Amygdala (tissue), 56 donors: ENCODE data around the gene ZNF469.
"Not testable (repeated sequence)": the region's sequence is repeated elsewhere in the genome, so short reads cannot be mapped to it uniquely, and the experiment has no call there.

ENCODE experiments used
- DNase-seq, 56 donors: peaks; one replicate each; lab custom pipeline; 2025; lab: John Stamatoyannopoulos, UW

Gene ZNF469

DNA sequence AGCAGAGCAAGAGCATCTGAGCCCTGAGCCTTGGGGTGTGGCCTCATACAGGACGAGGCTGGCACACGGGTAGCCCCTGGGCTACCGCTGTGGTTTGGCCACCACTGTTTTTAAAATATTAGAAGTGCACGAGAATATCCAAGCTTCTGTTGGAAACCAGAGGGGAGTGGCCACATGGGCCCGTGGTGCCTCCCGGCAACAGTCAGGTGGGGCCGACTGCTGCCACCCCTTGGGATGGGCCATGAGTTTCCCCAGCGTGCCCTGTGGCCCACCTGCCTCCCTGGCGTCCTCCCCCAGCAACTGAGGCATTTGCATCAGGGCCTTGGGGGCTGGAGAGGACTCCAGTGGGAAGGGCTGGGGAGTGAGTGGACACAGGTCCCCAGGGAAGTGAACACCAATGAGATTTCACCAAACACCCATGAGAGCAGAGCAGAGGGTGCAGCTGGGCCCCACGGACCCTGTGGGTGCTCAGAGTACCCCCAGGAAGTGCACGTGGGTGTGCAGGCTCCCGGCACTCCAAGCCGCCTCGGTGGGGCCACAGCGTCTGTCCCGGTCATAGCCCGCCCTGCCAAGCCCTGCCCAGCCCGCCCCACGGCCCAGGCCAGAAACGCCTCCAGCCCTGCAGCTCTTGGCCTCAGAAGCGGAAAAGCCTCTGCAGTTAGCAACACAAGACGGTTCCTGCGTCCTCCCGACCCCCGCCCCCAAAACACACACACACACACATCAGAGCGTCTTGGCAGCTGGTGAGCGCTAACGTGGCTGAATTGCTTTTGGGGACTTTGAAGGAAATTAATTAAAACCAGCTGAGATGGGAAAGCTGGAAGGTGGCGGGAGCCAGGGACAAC lies 22.7 kb downstream of the ZNF469 start:
- DNase-seq = peak in 12 of 56 donors; percentile 4 to 61 (median 30)

DNA sequence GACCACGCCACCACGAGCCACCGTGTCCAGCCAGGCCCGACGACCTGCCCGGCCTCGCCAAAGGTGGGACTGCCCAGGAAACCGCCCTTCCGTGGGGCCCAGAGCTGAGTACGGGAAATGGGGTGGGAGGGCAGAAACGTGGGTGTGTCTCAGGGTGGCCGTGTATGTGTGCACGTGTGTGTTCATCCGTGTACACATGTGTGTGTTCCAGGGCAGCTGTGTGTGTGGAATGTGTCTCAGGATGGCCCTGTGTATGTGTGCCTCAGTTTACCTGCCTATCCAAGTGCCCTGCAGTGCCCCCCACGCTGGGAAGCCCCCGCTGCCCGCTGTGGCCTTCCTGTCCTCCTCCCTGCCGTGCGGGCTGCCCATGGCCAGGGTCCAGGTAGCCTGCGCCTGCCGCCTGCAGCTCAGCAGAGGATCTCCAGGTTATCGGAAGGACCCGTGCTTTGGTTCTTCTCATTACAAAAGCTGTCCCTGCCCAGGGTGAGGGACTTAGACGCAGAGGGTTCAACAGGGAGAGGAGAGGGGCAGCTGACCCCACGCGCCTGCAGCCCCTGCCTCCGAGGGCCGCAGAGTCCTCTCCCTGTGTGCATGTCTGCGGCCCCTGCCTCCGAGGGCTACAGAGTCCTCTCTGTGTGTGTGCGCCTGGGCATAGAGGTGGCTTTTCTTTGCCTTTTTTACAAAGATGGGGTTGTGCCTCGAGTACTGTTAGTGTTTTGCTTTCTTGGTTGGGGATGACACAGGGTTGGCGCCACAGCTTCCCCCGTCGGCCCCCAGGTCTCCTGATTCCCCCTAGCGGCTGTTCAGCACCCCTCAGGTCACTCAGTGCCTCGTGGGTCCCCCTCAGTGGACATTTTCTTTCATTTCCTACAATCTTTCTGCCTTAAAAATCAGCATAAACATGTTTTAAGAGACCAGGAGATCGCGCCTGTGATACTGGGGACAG lies 23.6 kb downstream of the ZNF469 start:
- DNase-seq = peak in 2 of 56 donors; percentile 11 to 22

DNA sequence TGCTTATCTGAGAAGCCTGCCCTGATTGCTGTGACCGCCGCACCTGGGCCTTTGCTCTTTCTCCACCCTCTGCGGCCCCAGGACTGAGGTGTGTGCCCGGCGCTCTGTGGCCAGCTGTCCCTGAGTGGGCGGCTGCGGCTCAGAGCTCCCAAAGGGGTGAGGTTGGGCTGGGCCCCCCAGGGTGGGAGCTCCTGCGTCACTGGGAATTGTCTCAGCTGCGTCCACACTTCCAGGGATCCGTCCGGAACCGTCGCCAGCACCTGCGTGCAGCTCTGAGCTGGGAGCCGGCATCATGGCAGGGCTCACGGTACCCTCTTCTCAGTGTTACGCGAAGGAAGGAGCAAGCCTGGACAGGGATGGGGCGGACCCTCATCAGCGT lies 24.3 kb downstream of the ZNF469 start:
- DNase-seq = no peak

DNA sequence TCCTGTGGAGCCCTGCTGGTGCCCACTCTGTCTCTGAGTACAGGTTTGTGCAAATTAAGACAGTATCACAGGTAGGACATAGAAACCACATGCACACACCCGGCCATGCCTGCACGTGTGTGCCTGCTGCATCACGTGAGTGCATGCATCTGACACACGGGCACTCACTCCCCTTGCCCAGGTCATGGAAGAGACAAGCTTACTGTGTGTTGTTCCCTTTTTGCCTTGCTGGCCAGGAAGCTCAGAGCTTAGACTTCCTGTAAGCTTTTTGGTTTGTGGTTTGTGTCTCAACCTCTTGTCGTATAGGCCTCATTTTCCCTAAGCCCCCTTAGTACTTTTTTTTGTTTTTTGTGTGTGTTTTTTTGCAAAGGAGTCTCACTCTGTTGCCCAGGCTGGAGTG lies 25.0 kb downstream of the ZNF469 start:
- no peak for DNase-seq

DNA sequence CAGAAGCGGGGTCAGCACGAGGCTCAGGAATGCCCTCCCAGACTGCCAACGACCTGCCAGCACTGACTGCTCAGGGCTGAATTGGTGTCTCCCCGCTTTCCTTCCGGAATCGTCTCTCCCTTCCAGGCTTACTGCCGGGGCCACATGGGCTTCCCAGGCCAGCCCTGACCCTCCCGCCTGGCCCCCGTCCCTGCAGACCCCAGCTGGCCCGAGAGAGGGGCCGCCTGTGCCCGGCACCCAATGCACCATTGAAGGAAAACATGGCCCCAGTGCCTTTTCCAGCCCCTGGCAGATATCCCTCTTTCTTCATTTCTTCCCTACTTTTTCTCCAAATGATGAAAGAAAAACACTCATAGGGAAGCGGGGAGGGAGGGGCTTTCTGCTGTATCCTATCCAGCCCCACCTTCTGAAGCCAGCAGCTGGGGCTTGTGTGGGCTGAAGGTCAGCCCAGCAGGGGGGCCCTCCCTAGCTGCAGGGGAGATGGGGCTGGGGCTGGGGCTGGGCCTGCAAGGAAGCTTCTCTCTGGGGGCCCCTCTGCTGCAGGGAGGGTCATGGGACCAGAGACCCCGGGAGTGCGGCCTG lies 25.9 kb downstream of the ZNF469 start:
- DNase-seq = no peak

DNA sequence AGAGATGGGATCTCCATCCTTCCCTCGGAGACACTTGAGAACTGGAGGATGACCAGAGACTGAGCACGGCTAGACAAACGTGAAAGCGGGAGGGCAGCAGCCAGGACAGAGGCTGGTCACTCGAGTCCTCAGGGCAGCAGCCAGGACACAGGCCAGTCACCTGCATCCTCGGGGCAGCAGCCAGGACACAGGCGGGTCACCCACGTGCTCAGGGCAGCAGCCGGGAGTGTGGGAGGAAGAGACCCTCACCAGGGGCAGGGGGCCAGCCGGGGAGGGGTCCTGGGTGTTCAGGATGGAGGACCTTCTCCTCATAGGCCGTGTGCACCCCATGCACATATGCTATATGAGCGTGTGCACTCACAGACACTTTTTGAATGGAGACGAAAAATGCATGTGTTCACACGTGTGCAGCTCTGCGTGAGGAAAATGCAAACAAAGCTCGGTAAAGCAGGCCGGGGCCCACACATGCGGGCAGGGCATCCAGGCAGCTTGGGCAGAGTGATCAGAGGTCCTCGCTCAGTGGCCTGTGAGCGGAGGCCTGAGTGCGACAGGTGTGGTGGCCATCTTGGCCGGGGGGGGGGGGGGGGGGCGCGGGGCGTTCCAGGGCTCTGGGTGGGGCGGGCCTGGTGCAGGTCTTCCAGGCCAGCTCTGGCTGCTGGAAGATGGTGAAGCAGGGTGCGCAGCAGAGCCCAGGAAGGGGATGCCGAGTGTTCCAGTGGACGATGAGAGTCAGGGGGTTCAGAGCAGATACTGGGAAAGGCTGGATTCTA lies 26.7 kb downstream of the ZNF469 start:
- DNase-seq = no peak

DNA sequence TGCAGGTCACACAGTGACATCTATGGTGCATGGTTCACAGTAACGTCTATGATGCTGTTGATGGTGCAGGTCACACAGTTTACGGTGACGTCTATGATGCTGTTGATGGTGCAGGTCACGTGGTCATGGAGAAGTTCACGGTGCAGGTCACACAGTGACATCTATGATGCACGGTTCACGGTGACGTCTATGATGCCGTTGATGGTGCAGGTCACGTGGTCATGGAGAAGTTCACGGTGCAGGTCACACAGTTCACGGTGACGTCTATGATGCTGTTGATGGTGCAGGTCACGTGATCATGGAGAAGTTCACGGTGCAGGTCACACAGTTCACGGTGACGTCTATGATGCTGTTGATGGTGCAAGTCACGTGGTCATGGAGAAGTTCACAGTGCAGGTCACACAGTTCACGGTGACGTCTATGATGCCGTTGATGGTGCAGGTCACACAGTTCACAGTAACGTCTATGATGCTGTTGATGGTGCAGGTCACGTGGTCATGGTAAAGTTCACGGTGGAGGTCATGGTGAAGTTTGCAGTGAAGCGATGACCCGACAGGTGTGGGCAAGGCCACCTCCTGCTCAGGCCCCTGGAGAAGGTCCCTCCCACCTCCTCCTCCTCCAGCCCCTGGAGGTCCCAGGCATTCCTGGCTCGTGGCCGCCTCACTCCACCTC lies 27.7 kb downstream of the ZNF469 start:
- DNase-seq = not testable (repeated sequence)

DNA sequence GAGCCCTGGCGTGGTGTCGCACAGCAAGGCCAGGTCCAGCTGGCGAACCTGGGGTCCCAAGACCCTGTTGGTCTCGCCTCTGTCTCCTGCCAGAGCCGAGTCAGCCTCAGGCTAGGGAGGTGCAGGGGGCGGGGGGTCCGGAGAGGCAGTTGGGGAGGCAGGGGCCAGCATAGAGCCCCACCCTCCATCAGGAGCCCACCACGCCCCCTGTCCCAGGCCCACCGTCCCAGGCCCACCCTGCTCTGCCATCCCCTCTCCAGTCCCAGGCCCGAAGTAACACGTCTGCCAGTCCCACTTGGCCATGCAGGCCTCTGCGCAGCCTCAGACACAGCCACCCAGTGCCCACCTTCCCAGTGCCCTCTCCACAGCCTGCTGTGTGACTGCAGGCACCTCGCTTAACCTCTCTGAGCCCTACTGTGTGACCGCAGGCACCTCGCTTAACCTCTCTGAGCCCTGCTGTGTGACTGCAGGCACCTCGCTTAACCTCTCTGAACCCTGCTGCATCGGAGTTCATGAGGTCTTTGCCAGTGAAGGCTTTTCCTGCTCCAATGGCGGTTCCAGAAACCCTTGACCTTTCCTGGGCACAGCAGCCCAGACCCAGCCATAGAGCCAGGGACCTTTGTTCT lies 29.3 kb downstream of the ZNF469 start:
- DNase-seq = peak in 2 of 56 donors; percentile 24 to 34

DNA sequence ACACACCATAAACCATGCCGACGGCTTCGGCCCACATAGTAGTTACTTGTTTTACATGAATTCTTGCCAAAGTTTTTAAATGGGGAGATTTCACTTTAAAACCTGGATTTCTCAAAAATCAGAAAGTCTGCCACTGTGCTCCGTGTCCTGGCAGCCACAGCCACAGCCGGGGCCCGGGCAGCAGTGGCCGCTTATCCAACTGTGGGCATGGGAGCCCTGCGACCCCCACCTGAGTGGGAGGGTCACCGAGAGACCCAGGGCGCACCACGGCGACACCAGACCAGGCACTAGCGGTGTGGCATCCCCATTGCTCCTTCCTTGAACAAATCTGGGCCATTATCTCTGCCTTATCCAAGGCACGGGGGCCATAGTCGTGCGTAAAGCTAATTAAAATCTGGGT lies 30.0 kb downstream of the ZNF469 start:
- DNase-seq = no peak

DNA sequence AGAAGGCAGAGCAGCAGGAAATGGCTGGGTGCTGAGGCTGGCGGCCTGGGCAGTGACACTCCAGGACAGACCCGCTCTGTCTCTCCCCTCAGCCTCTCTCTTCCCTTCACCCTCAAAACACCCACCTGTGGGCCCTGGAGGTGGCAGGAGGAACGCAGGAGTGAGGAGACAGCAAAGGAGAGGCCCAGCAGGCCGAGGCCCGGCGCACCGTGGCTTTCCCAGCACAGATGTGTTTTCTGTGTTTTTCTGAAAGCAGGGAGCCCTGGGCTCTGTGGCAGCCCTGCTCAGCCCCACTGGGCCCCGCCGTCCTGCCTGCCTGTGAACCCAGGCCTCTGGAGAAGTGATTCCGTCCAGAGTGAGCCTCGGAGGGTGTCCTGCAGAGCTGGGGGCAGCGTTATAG lies 30.5 kb downstream of the ZNF469 start:
- no peak for DNase-seq

DNA sequence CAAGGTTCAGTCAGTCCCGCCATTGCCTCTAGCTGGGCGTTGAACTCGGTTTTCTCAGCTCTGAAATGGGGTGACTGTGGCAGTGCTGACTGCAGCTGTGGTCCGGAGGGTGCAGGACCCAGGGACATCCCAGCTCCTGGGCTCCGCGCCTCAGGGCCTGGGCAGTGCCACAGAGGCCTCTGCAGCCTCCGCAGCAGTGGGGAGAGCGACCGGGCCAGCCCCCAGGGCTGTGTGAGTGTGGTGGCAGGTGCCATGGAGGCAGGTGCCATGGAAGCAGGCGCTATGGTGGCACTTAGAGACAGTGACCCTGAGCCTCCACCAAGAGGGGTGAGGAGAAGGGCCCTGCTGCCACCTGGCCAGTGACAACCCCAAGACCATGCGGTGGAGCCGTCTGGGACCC lies 30.9 kb downstream of the ZNF469 start:
- DNase-seq = no peak

DNA sequence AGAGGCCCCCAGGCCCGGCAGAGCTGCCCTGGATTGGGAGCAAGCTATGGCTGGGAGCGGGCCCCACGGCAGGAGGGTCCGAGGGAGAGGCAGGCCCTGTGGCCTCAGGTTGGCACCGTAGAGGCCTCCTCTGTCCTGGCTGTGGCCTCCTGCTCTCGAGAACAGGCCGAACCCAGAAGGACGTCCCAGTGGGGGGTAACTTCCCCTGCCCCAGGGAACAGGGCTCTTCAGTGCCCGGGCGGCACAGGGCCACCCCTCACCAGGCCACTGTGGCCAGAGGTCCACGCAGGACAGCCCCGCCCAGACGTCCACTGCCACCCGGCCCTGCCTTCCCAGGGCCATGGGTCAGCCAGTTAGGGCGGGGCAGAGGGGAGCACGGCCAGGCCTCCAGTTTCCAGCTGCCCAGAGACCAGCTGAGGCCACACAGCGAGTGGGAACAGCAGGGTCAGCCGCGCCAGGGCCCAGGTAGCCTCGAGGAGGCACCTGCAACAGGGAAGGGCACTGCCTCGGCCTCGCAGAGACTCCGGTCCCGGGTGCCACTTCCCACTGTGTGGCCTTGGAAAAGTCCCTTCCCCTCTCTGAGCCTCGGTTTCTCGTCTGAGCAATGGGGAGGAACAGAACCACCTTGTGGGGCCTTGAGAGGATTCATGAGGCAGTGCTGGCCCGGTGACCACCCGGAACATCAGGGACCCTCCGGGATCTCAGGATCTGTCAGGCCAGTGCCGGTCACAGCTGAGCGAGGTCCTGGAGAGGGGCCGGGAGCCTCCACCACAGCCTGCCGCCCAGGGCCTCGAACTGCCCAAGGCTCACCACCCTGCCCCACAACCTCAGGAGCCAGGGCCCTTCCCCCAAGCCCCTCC lies 32.0 kb downstream of the ZNF469 start:
- no peak for DNase-seq

DNA sequence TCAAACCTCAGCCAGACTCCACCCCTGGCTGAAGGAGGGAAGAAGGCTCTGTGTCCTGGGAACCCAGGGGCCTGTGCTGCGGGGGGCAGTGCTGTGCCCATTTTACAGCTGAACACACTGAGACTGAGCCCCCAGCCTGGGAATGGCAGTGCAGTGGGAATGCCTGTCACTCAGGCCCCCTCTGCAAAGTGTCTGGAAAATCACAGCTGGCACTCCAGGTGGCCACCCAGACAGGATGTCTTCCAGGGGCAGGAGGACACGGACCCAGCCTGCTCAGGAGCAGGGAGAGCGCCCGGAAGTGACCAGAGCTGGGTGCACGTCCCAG lies 32.6 kb downstream of the ZNF469 start:
- DNase-seq = no peak

DNA sequence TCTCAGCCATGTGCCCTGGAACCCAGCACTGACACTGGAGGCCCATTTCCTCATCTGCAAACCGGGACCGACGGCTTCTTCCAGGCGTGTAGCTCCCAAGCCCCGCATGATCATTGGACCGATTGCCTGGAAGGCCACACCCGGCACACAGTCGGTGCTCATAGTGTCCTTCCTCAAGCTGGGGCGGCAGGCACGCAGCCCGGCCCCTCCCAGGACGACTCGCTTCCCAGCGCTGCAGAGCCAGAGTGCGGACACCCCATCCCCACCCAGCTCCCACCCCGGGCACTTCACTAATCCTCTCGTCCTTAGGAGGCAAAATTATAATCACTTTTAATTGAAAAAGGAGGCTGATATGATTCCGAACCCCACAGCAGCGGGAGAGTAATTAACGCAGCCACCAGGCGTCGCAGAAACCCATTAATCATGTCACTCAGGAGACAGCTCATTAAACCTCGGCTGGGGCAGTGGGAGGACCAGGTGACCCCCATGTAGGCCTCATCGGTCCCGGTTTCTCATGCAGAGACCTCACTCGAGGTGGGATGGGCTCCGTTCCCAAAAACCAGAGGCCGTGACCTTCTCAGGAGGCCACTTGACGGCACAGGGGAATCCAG lies 33.1 kb downstream of the ZNF469 start:
- no peak for DNase-seq

DNA sequence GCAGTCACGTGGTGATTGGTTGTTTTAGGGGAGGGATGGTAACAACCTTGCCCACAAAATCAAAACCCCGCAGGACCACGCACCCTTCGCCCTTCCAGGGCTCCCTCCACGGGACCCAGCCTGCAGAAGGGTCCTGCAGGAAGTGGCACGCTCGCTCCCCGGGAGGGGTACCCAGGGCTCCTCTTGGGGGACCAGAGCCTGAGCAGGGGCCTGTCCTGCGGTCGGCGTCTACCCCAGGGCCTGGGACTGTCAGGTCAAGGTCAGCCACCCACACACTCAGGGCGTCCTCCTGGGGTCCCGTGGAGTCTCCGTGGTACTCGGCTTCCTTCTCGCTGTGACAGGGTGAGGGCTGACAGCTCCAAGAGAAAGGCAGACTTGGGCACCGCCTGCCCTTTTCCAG lies 33.9 kb downstream of the ZNF469 start:
- no peak for DNase-seq

DNA sequence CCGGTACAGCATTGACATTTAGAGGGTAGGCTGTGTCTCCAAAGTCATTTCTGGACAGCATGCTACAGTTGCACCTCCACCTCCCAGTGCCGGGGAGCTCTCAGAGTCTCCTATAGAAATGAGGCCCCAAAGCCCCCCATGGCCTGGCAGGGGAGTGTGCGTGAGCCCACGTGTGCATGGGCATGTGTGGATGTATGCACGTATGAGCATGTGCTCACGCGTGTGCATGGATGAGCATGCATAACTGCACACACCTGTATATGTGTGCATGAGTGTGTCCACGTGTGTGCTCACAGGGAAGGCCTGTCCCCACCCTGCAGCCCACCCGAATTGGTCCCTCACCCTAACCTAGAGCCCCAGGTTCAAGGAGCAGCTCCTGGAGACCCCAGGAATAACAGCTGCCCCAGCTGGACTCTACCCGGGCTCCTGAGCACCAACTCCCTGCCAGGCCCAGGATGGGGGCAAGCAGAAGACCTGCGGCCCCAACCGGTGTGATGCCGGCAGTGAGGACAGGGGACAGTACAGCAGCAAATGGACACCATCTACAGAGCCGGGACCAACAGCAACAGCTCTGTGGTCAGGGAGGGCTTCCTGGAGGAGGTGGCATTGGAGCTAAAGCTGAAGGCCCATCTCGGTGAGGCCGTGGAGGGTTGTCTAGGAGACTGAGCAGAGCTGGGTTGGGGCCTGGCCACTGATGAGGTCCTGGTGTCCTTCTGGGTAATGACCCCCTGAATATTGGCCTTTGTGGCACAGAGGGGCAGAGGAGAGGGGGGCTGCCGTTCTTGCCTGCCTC lies 35.1 kb downstream of the ZNF469 start:
- DNase-seq = no peak

DNA sequence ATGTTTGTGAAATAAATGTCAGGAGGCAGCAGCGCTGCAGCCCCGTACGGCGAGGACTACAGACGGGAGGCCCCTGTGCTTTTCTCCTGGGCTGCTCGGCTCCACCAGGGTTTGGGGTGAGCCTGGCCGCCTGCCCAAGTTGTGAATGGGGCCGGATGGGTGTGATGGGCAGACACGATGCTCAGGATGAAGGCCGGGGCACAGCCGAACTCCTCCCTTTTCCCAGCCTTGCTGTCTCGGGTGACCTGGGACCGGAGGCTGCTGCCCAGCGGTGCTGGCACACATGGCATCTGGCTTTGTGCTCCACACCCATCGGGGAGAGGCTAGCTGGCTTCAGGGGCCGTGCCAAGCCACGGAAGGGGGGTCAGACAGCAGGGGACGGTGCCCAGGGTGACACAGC lies 36.1 kb downstream of the ZNF469 start:
- no peak for DNase-seq
